NCI-H1092 (cell line): Measurements from ENCODE around the gene CD53.
"Not testable (repeated sequence)": the region's sequence is repeated elsewhere in the genome, so short reads cannot be mapped to it uniquely, and the experiment has no call there.

Experiments used
- DNase-seq: peaks from one replicate; lab custom pipeline; 2025; lab: John Stamatoyannopoulos, UW

CD53 gene, protein sequence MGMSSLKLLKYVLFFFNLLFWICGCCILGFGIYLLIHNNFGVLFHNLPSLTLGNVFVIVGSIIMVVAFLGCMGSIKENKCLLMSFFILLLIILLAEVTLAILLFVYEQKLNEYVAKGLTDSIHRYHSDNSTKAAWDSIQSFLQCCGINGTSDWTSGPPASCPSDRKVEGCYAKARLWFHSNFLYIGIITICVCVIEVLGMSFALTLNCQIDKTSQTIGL

DNA sequence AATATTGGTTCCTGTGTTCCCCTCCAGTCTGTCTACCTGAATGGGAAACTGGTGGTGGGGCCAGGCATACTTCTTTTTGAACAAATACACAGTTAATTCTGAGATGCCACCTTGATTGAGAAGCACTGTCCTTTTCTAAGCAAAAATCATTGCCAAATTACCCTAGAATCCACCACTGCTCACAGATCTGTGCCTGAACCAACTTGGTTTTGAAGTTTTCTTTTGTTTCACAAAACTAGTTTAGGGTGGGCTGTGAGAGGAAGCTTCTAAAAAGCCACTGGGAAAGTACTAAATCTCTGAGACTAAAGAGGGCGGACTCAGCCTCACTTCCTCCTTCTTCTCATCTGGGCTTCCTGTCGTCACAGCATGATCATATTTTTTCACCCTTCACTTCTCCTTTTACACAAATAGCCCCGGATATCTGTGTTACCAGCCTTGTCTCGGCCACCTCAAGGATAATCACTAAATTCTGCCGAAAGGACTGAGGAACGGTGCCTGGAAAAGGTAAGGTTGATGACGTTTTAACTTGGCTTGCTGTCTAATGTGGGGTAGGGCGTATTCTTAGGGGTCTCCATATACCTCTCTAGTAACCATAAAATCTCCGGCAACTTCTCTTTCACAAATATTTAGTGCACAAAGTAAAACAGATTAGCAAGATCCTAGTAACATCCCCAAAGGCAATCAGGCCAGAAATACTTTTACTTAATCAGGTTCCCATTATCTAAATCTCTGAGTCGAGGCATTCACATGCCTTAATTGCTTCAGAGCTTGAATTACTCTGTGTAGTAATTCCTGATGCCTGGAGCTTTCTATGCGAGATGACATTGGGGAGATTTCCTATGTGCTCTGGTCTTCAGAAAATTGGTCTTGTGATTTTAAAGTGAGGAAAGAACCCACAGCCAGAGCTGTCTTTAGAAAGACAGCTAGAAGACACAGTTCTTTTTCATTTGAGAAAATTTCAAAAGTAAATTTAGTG, at the start of gene CD53:
Gene CD53 (plus strand): TSS at position 404 of the 976 bp plus-strand sequence. CDS start 18,261 bp downstream, outside the sequence.
- DNase-seq = no peak

DNA sequence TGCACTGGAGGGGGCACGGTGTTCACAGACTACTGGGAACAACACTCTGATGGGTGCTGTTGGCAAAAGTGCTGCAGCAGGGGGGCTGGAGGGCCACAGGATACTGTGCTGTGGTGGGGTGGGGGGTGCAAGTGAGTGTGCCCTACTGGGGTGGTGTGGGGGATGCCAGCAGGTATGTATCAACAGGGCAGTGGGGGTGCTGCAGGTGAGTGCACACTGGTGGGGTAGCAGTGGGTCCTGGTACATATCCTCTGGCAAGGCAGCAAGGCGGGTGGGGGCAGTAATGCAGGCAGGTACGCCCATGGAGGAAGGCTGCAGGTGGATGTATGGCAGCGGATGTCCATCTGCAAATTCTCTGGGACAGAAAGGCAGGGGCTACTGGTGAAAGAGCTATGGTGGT, 48.8 kb upstream of the CD53 start:
- DNase-seq = no peak

DNA sequence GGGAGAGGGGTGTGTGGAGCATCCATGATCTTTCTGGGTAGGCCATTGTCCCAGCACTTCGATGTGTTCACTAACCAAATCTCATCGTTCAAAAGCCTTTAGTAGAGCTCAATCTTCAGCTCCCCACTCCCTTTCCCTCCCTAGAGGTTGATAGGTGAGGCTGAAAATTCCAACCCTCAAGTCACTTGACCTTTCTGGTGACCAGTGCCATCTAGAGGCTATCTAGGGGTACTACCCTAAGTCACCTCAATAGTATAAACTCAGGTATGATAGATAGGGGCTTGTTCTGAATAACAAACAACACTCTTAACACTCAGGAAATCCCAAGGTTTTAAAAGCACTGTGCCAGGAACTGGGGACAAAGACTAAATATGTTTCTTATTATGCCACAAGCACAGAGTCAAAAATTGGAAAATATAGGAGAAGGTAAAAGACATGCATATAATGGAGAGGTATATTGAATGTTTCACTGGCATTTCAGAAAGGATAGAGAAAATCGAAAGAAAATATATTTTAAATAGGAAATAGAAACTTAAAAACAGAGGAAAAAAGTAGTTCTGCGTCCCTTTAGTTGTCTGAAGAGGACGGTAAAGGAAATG, 42.9 kb upstream of the CD53 start:
- DNase-seq = peak; percentile 14

DNA sequence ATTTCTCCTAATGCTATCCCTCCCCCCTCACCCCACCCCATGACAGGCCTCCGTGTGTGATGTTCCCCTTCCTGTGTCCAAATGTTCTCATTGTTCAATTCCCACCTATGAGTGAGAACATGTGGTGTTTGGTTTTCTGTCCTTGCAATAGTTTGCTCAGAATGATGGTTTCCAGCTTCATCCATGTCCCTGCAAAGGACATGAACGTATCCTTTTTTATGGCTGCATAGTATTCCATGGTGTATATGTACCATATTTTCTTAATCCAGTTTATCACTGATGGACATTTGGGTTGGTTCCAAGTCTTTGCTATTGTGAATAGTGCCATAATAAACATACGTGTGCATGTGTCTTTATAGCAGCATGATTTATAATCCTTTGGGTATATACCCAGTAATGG, 39.2 kb upstream of the CD53 start:
- not testable (repeated sequence) for DNase-seq

DNA sequence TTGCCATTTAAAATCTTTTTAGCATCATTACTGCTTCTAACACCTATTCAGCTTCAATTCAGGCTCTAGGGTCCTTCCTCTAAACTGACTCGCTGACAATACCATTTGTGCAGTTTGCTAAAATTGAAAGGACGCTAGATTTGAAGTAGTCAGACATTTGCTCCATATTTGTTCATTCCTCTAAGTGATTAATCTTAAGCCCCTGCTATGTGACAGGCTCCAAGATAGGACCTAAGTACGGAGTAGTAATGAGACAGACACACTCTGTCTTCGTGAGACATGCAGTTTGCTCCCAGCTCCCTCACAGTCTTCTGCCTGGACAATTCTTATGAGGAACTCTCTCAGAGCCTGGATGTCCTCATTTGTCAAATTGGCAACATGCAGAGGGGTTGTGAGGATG, 26.1 kb upstream of the CD53 start:
- DNase-seq = no peak

DNA sequence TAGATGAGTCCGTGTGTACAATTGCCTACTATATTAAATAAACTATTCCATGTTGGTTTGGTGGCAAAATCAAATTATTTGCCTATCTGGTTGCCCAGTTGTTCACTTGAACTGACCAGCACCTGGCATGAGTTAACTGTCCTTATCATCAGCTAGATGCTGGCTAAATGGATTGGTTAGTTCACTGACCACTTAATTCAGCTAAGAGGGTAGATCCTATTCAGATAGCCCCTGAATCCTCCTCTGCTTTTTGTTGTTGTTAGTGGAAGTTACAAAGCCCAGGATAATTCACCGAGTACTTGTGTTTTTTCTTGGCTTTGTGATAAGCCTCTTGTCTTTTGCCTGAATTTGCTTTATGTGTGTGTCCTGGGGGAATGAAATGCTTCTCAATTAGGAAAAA, 22.8 kb upstream of the CD53 start:
- DNase-seq = no peak

DNA sequence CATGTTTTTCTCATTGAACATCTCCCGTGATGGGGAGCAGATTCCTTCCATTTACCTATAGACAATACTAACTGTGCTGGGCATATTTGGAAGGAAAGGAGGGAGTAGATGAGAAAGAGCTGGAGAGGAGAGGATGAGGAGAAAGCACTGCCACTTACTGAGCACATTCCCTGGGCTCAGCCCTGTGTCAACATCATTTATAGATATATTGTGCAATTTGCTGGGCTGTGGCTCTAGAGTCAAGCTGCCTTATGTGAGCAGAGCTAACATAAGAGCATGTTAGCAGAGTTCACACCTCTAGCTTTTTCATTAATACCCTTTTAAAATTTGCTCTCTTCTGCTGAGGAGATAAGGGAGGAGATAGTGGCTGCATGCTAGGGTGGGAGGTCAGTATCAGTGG, 22.3 kb upstream of the CD53 start:
- no peak for DNase-seq

DNA sequence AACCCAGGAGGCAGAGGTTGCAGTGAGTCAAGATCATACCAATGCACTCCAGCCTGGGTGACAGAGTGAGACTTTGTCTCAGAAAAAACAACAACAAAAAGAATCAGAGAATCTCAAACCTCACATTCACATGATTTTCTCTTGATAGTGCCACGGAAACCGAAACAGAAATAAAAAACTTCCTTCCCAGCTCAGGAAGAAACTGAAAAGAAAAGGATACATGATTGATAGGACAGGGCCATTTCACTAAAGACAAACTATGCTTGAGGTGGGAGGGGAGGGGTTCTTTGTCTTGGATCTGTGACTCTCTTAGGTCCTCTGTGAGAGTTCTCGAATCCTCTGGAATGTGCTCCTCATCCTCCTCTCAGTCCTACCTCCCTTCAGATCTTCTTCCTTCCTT, 19.8 kb upstream of the CD53 start:
- DNase-seq = no peak

DNA sequence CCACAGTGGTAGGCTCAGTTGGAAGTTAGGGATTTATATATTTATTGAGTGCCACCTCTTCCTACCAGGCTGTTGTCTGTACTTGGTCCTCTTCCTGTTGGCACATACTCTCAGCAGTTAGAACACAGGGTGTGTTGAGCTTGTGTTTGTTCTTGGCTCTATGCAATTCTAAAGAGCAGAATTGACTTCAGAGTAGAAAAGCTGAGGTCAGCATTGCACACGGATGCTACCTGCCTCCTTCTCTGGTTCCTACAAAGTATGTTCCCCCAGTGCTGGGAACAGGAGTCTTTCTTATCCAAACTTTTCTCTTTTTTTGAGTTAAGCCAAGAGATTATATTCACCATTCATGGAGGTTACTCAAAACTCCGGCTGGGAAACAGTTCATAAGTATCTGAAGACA, 16.5 kb upstream of the CD53 start:
- no peak for DNase-seq

DNA sequence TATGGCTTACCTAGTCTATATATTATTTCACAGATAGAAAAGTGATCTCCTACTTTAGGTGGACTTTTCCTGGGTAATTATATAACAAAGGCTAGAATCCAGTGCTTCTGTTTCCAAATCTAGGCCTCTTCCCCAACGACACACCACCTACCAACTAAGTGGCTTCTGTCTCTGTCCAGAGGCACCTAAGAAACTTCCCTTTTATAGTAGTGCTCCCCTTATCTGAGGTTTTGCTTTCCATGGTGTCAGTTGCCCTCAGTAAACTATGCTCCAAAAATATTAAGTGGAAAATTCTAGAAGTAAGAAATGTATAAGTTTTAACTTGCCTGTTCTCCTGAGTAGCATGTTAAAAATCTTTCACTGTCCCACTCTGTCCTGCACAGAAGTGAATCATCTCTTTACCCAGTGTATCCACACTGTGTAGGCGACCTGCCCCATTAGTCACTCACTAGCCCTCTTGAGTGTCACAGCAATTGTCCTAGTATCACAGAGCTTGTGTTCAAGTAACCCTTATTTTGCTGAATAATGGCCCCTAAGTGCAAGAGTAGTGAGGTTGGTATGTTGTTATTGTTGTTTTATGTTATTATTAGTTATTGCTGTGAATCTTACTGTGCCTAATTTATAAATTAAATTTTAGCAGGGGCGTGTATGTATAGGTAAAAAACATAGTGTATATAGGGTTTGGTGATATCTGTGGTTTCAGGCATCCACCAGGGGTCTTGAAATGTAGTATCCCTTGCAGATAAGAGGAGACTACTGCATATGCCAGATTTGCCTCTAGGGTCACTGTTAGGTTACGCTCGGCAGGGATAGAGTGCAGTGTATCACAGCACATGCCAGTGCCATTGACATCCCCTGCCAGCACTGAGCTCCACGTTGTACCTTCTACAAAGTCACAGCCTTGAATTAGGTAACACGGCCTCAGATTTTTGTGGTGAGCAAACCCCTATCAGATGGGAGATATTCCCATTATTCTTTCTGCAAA, 14.7 kb upstream of the CD53 start:
- no peak for DNase-seq

DNA sequence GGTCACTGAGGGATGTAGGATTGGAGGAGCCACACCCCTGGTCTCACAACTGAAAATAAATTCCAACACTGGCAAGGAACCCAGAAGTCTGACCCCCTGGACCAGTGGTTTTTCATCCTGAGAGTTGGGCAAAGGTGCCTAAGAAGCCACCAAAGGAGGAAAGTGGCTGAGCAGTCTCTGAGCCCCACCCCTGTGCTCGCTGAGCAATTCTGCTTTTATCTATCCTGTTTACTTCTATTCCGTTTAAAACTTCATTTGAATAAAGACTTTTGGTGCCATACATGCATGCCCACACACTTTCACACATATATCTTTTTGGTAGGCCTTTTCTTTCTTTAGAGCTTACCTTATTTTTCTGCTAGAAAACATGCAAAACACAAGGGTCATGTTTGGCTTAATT, 13.9 kb upstream of the CD53 start:
- DNase-seq = no peak

DNA sequence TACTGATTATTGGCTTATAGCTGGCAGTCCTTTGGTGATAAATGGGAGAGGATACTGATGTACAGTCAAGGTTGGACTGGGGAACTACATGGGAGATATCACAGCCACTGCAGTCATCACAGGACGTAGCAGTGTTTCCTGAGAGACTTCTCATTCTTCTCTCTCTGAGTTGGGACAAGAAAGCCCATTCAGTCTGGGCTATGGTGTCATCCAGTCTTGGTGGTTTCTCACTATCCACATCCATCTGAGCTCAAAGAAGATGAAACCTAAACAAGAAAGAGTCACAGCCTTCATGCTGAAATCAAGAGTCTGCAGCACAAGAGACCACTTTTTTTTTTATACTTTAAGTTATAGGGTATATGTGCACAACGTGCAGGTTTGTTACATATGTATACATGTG, 12.8 kb upstream of the CD53 start:
- no peak for DNase-seq

DNA sequence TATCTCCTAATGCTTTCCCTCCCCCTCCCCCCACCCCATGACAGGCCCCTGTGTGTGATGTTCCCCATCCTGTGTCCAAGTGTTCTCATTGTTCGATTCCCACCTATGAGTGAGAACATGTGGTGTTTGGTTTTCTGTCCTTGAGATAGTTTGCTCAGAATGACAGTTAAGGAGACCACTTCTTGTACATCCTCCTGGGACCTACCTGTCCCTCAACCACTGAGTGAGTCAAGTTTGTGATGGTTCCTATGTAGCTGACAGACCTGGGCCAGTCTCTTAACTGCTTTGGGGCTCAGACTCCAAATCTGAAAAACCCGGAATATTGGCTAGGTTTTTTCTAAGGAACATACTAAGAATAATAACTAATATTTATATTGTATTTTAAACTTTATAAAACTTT, 12.3 kb upstream of the CD53 start:
- not testable (repeated sequence) for DNase-seq

DNA sequence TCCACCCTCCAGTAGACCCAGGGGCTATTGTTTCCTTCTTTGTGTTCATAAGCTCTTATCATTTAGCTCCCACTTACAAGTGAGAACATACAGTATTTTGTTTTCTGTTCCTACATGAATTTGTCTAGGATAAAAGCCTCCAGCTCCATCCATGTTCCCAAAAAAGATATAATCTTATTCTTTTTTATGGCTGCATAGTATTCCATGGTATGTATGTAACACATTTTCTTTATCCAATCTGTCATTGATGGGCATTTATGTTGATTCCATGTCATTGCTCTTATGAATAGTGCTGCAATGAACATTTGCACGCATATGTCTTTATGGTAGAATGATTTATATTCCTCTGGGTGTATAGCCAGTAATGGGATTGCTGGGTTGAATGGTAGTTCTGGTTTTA, 11.0 kb upstream of the CD53 start:
- not testable (repeated sequence) for DNase-seq

DNA sequence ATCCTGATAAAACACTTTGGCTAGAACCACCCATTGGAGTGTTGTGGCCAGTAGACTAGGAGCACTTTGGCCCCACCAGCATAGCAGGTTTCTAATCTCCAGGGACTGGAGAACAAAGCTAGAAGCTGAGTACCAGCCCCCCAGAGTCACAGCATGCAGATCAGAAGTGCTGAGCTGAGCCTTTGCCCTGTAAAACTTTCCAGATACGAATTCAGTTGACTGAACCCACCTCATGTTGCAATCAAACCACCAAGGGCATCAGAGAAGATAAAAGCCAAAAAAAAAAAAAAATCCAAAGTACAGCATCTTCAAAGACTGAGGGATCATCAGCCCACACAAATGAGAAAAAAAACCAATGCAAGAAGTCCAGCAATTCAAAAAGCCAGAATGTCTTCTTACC, 8.7 kb upstream of the CD53 start:
- DNase-seq = no peak

DNA sequence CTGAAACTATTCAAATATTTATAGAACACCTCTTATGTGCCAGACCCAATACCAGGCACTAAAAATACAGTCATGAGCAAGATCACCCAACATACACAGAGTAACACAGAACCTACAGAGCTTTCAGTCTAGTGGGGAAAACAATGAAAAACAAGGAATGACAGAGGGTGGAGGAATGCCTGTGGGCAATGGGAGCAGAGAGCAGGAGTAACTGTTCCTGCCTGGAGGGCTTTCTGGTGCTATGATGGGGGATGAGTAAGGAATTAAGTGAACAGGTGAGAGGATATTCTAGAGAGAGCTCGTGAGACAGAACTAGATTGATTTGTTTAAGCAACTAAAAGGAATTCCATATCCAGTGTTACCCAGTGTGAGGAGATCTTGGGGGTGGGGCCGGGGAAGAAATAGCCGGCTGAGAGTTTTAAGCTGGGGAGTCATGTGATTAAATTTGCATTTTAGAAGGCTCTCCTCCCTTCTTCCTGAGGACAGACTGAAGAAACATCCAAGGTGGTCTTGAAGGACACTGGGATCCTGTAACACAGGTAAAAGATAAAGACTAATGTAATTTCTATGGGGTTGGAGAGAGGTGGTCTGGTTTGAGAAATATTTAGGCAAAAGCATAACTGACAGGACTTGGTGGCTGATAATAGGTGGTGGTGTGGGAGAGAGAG, 2.1 kb upstream of the CD53 start:
- no peak for DNase-seq

DNA sequence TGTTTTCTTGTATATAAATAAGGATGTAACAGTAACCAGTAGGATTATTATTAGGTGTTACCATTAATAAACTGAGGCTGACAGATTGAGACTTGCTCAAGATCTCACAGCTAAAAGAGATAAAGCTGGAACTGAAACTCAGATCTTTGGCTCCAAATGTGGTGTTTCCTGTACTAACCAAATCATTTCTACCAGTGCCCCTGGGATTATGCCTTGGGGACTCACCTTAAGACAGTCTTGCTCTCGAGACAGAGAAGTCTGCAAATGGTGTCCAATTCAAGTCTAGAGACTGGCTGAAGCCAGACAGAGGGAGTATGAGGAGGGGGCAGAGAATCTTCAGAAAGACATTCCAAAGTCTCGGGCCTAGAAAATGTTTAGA, 593 bp upstream of the CD53 start:
- DNase-seq = no peak

DNA sequence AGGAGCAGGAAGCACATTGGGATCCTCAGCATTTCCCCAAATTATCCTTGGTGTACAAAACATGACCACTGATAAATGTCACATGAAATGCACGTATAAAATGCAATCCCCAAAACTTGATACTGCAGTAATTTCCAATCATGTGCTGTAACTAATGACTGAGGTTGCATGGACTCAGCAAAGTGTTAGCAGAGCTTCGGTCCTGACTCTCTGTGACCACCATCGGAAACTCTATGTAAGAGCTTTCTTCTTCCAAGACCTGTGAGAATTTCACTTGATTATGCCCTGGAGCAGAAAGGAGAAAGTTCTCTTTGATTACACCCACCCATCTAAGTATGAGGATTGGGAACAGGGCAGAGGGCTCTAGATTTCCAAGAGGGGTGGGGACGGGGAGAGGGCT, 908 bp downstream of the CD53 start:
- DNase-seq = no peak

DNA sequence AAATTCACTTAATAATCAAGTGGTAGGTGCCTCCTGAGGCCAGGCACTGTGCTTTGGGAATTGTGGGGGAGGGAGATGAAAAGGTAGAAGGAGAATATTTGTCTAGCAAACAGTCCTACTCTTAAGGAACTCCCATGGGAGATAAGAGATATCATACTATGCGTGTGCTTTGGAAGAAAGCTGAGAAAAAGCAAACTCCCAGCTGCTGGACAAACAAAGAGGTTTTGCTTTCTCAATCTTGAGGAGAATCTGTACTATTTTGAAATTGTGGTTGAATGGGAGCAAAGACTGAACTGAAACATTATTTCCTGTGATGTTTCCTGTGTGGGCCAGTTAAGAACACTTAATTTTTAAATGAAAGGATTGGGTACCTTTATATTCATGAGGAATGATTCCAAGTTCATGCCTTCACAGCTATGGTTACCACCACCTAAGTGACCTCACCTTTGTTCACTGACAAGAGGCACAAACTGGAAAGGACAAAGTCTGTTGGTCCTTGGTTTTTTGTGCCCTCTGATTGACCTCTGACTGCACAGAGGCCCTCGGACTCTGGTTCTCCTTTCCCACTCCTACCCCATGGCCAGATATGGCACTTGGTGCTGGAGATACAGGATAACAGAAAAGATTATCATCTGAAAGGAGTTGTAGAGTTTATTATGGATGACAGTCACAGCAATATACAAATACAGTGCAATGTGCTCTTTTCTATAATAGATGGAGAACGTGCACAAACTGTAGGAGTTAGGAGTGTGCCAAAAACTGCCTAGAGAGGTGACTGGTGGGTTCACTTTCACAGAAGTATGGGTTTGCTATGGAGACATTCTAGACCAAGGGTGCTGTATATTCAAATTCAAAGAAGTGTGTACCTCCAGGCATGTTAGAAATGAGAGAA, 1.6 kb downstream of the CD53 start:
- no peak for DNase-seq

DNA sequence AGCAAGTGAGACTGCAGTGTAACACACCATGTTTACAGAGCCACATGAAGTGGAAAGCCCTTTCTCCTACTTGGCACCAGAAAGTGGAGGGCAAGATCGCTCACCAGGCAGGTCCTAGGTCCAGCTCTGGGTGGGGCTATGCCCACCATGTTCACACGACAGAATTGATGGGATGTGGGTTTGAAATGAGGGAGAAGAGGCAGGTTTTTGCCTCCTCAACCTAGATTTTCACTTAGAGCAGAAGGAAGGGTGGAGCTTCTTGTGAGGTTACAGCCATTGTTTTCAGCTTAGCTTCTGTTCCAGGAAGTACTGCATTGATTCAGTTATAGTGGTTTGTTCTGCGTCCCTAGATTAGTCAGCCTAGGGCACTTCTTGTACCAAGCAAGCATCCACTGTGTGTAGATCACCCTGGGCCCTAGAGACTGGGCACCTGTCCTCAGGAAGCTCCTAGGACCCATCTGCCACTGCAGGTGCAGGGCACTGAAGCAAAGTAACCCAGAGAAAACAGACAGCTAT, 2.3 kb downstream of the CD53 start:
- DNase-seq = no peak
